Measurements from ENCODE around the gene MAT2B.

The MAT2B gene

DNA sequence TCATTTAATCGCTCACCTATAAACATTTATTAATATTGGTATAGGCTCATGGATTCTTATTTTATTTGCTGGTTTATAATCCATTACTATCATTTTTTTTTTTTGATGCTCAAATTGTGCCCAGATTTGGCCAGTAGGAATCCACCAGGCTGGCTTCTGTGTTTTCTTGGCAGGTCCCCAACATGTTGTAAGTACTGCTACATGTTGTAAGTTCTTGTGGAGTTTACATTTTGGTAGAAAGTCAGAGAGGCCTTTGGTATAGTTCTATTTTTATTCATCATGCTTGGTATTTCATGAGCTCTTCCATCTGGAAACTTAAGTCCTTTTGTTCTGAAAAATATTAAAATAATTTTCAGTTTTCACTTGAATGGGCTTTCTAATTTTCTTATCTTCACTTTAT is 47.1 kb downstream of the MAT2B start:
- no peak for TF ChIP-seq POLR2A (IDR thresholded peaks at IDR 0.05; ENCODE audit: low read depth, low read length)
- FAIRE-seq = no peak
- no peak for DNase-seq (ENCODE audit: insufficient read length, low spot score)

DNA sequence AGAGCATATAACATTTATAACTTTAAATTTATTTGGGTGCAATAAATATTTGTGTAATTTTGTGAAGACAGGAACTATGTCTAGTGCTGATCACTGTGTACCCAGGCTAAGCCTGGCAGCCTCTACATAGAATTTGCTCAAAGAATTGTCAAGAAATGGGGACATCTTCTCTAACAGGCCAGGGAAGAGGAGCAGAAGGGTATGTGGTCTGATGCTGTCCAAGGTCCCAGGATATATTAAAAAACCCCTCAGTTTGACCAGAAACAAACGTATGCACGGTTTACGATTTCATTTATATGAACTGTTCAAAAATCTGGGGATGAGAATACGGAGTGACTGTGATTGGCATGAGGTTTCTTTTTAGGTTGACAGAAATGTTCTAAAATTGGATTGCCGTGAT is 55.9 kb downstream of the MAT2B start:
- FAIRE-seq (no peak), DNase-seq (ENCODE audit: insufficient read length, low spot score) (no peak)
- no peak for TF ChIP-seq POLR2A (IDR thresholded peaks at IDR 0.05; ENCODE audit: low read depth, low read length)

DNA sequence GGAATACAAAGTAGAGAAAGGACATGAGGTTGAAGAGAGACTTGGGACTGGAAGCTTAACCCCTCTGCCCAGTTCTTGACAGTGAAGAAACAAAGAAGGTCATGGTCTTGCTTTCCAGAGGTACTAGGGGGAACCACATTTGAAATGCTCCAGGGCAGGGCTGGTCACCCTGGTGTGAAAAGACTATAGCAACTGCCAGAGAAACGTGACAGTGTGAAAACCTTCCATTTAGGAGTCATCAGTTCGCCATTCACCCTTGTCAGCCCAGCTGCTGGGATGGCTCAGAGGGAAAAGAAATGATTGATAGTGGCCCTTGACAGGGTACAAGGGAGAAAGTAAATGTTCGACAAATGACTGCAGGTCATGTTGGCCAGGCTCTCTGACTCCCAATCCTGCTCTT is 56.7 kb downstream of the MAT2B start:
- DNase-seq (ENCODE audit: insufficient read length, low spot score) (no peak), FAIRE-seq (no peak)
- TF ChIP-seq POLR2A (IDR thresholded peaks at IDR 0.05; ENCODE audit: low read depth, low read length) = no peak

DNA sequence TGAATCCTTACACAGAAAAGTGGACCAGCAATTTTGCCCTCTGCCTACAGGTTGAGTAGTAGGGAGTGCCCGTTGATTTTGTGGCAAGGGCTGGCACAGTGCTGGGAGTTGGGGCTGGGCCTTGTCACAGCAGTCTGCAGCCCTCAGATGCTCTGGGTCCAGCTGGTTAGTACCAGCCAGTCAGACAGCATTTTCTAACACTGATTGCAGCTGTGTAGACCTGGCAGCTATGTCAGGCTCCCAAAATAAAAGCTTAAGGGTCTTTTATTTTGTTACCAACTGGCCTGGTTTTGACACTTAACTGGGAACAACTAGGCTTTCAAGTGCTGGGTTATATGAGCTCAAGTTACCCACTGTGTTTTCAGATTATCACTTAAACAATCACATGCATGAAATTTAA is 57.7 kb downstream of the MAT2B start:
- no peak for FAIRE-seq
- DNase-seq (ENCODE audit: insufficient read length, low spot score) = no peak
- no peak for TF ChIP-seq POLR2A (IDR thresholded peaks at IDR 0.05; ENCODE audit: low read depth, low read length)

- no peak for TF ChIP-seq POLR2A (IDR thresholded peaks at IDR 0.05; ENCODE audit: low read depth, low read length)
- DNase-seq (ENCODE audit: insufficient read length, low spot score) = no peak
- no peak for FAIRE-seq
These were observed 58.5 kb downstream of the MAT2B start for GRCh38 chr5:163563880-163564279.

DNA sequence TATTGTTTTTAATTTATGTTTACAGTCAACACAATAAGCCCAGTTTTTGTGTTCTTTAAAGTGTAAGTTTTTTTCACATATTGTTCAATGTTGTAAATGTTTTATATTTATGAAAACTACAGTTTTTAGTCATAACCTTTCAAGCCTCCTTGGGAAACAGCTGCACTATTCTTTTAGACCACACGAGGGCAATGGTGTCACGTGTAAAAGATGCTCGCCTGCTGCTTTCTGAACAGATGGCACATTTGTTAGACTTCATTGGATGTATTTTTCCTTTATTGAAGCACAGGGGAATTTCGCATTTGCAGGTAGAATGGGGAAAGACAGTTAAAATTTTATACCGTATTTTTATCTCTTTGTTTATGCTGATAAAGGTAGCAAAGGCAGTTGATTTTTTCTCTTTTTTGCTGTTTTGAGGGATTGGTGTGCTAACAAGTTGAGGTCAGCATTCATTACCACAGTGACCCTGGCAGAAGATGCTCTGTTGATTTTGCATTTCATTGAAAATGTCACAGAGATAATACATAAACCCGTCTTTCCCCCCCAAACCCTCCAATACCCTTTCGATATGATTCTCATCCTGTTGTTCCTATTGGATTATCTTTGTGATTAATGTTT is 59.0 kb downstream of the MAT2B start:
- peak; percentile 38 for FAIRE-seq
- TF ChIP-seq POLR2A (IDR thresholded peaks at IDR 0.05; ENCODE audit: low read depth, low read length) = no peak
- DNase-seq (ENCODE audit: insufficient read length, low spot score) = no peak

- FAIRE-seq = no peak
- DNase-seq (ENCODE audit: insufficient read length, low spot score) = no peak
- no peak for TF ChIP-seq POLR2A (IDR thresholded peaks at IDR 0.05; ENCODE audit: low read depth, low read length)
These were observed 60.1 kb downstream of the MAT2B start for GRCh38 chr5:163565492-163565891.

GRCh38 chr5:163565931-163566608 is 60.7 kb downstream of the MAT2B start:
- FAIRE-seq = no peak
- no peak for TF ChIP-seq POLR2A (IDR thresholded peaks at IDR 0.05; ENCODE audit: low read depth, low read length)
- DNase-seq (ENCODE audit: insufficient read length, low spot score) = no peak

- no peak for TF ChIP-seq POLR2A (IDR thresholded peaks at IDR 0.05; ENCODE audit: low read depth, low read length)
- no peak for DNase-seq (ENCODE audit: insufficient read length, low spot score)
- no peak for FAIRE-seq
These were observed 61.3 kb downstream of the MAT2B start for GRCh38 chr5:163566678-163567077.

DNA sequence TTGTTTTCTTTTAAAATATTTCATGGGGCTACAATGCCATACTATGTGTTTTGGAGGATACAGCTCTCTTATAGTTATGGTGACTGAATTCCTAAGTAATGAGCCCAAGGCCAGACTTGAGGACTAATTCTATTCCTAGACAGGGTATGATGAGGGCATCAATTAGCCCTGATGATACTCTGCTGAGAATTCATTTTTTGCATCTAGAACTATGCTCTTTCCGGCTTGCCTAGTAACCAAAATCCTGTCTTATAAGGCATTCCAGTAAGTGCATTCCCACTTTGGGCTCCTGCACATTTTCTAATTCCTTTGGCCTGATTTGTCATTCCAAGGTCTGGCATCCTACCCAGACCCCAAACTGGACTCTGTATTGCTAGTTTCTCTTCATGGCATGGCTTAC is 62.4 kb downstream of the MAT2B start:
- no peak for TF ChIP-seq POLR2A (IDR thresholded peaks at IDR 0.05; ENCODE audit: low read depth, low read length)
- FAIRE-seq = no peak

More for the DNA sequence above, 62.4 kb downstream of the MAT2B start:
- no peak for DNase-seq (ENCODE audit: insufficient read length, low spot score)
